GM23248 (cell line): ENCODE results near the gene TWF2.

ENCODE experiments used
- EZH2 ChIP-seq: fragments of 200-600 bp; sonication (generic); IDR thresholded peaks from 2 replicates; pipeline ENCODE4 v1.6.1; 2018; ENCODE audit warnings: antibody characterized with exemption, mild to moderate bottlenecking; ENCODE audit not compliant: insufficient read depth, poor library complexity, severe bottlenecking
- EZH2phosphoT487 ChIP-seq: fragments of 200-600 bp; sonication (generic); IDR thresholded peaks from 2 replicates; pipeline ENCODE4 v1.6.1; 2018; ENCODE audit warnings: antibody characterized with exemption, moderate library complexity, mild to moderate bottlenecking, low read depth; ENCODE audit not compliant: insufficient read depth

GRCh38 chr3:52245322-52246263, 6.6 kb upstream of the TWF2 start, which contains the start of gene PPM1M:
- TF ChIP-seq EZH2: no peak
- TF ChIP-seq EZH2phosphoT487: no peak
